22Rv1 (cell line): ENCODE results near the gene RPL28.

Source experiments
- ZFX ChIP-seq: fragments of 450-650 bp; IDR thresholded peaks from 2 replicates; pipeline ENCODE4 v1.6.1; 2017; ENCODE audit warnings: antibody characterized with exemption, borderline replicate concordance
- TF ChIP-seq, protein P1 (sequence below): fragments of 450-650 bp; IDR thresholded peaks from 2 replicates; pipeline ENCODE4 v1.5.1; 2017; ENCODE audit warnings: mild to moderate bottlenecking

DNA sequence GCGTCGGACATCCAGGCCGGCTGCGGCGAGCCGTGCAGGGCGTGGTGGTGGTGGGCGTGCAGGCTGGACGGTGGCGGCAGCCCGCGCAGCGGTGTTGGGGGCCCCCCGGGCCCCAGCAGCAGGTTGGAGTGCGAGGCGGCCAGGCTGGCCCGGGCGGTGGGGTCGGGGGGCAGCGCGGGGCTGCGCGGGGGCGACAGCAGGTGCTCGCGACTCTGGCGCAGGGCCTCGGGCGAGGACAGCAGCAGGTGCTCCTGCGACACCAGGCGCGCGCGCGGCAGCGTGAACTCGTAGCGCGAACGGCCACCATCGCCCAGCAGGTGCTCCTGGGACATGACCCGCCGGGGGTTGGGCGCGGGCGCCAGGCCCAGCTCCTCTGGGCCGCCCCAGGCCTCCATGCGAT, 47.6 kb downstream of the RPL28 start:
- TF ChIP-seq, protein P1, sequence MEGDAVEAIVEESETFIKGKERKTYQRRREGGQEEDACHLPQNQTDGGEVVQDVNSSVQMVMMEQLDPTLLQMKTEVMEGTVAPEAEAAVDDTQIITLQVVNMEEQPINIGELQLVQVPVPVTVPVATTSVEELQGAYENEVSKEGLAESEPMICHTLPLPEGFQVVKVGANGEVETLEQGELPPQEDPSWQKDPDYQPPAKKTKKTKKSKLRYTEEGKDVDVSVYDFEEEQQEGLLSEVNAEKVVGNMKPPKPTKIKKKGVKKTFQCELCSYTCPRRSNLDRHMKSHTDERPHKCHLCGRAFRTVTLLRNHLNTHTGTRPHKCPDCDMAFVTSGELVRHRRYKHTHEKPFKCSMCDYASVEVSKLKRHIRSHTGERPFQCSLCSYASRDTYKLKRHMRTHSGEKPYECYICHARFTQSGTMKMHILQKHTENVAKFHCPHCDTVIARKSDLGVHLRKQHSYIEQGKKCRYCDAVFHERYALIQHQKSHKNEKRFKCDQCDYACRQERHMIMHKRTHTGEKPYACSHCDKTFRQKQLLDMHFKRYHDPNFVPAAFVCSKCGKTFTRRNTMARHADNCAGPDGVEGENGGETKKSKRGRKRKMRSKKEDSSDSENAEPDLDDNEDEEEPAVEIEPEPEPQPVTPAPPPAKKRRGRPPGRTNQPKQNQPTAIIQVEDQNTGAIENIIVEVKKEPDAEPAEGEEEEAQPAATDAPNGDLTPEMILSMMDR = no peak
- no peak for TF ChIP-seq ZFX
